Activated T-cell treated with anti-CD3 and anti-CD28 coated beads for 24 hours (primary cell): ENCODE data around the gene CHST9.
"Not testable (repeated sequence)": the region's sequence is repeated elsewhere in the genome, so short reads cannot be mapped to it uniquely, and the experiment has no call there.

Source experiments
- DNase-seq: peaks from one replicate; pipeline ENCODE4 v3.0.0-alpha.2; 2020; ENCODE audit warnings: low read depth

Gene CHST9

GRCh38 chr18:27004056-27004829 is 180.9 kb downstream of the CHST9 start:
- no peak for DNase-seq

DNA sequence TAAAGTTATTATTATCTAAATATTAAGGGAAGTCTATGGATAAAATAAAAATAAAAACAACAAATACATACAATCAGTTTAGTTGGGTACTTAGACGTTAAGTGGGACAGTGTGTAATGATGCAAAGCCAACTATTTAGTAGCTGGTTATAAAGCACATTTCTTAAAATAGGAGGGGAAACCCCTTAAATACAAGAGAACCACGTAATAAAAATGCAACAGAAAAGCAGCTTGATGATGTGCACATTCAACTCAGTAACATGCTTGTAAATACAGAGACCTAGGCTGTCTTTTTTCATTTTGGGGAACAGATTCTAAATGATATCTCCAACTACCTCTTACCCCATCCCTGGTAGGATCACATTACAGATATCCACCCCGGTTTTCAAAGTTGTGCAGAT is 185.3 kb downstream of the CHST9 start:
- no peak for DNase-seq

DNA sequence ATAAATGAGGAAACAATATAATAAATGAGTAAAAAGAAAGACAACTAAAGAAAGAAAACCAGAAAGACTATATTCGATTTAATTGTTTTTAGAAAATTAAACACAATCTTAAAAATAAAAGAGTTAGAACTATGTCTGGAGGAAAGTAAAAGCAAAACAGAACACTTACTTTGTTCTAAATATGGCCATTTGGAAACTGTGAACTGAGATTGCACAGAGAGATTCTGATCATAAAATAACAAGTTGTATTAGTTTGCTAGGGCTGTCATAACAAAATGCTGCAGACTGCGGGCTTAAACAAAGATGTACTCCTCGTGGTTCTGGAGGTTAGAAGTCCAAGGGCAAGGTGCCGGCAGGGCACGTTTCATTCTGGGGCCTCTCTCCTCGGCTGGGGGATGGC is 191.5 kb downstream of the CHST9 start:
- no peak for DNase-seq

- no peak for DNase-seq
These were observed 192.2 kb downstream of the CHST9 start for GRCh38 chr18:26992926-26993325.

GRCh38 chr18:26989842-26990241 is 195.3 kb downstream of the CHST9 start:
- no peak for DNase-seq

DNA sequence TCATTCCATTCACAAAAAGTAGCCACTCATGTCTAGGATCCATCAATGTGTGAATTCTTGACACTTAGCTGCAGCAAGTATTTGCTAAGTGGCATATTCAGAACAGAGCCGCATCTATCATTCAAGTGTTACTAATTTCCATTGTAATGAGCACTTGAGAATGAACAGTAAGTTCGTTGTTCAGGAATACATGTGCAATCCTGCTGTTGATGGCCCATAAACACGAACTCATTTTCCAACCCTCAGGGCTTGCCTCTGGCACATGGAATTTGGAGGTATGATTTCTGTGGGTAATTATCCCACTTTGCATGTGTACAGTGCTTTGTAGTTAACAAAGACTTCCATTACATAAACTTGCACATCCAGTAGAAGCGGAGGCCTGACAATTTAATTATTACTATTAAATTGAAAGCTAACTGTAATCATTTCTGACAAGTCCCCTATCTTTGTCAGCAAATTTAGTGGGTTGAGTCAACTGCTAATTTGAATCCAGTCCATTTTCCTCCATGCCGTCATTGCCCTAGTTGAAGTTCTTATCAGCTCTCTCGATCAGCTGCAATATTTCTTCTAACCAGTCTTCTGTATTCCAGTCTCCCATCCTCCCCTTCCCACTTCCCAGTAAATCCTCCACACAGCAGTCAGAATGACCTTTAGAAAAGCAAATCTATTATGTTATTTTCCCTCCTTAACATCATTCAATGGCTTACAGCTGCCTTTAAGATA is 203.6 kb downstream of the CHST9 start:
- DNase-seq, result no peak

DNA sequence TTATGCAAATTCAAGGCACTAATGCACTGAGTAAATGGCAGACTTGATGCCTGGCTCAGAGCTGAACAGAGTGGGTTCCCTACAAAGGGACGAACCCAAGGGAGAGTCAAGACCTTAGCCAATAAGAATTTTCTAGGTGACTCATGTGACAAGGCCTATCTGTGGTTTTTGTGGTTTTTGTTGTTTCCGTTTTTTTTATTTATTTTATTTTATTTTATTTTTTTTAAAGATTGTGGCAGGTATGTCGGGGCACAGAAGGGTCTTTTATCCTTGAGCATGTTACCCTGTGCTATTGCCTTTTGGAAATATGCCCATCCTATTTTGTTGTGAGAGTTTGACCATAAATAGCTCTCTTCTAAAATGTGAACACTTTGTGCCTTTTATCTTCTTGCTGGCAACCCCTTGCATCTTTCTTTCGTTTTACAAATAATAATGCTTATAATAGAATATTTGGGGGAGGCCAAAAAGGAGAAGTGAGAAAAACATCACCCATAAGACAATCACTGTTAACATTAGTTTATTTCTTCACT is 206.2 kb downstream of the CHST9 start:
- DNase-seq, result no peak

GRCh38 chr18:26977781-26978180 is 207.3 kb downstream of the CHST9 start:
- DNase-seq, result no peak

GRCh38 chr18:26976206-26976605 is 208.9 kb downstream of the CHST9 start:
- DNase-seq, result no peak

GRCh38 chr18:26972549-26972948 is 212.6 kb downstream of the CHST9 start:
- DNase-seq, result not testable (repeated sequence)

DNA sequence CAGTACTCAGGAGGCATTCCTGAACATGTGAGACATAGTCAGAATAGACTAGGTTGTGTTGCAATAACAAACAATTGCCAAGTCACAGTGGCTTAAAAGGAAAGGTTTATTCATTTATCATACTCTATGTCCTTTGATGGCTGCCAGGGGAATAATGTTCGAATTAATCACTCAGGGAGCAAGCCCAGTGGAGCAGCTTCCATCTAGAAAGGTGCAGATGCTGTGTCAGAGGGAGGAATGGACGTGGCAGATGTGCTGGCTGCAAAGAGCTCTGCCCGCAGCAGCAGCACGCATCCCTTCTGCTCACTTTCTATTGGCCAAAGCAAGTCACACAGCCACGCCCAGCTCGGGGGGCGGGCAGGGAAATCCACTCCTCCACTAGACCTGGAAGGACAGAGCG is 213.7 kb downstream of the CHST9 start:
- no peak for DNase-seq

- DNase-seq, result no peak
These were observed 214.5 kb downstream of the CHST9 start for GRCh38 chr18:26970637-26971036.

DNA sequence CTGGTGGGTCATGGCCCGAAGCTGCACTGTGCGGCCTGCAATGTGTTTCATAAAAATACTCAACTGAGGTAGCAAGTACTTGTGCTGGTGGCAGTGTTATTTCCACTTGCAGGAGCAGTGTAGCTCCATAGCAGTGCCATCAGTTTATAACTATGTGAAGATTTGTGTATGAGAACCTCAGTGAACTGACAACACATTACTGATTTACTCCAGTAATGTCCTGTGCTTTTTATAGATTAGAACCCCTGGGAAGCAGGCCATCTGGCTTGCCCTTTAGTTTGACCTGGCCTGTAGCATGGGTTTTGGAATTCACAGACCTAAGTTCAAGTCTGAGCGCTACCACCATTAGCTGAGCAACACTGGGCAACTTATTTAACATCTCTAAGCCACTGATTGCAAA is 219.9 kb downstream of the CHST9 start:
- DNase-seq, result no peak

- DNase-seq, result no peak
These were observed 221.8 kb downstream of the CHST9 start for GRCh38 chr18:26963292-26963691.

- DNase-seq, result no peak
These were observed 223.3 kb downstream of the CHST9 start for GRCh38 chr18:26961839-26962238.

DNA sequence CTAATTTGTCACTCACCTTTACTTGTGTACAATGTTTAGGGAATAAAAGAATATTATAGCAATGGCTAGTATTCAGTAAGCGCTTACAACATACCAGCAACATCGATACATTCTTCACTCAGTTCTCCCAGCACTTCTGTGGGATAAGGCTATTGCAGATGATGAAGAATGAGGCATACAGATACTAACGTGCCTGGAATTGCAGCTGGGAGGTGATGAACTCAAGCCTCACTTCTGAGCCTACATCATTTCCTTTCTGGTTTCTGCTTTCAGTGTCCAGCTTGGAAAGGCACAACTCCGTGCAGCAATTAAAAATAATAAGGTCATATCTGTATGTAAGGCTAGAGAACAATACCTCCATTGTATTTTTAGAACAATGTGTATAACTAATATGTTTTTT is 224.2 kb downstream of the CHST9 start:
- no peak for DNase-seq

GRCh38 chr18:26956863-26957262 is 228.2 kb downstream of the CHST9 start:
- no peak for DNase-seq

- no peak for DNase-seq
These were observed 236.4 kb downstream of the CHST9 start for GRCh38 chr18:26948703-26949102.

DNA sequence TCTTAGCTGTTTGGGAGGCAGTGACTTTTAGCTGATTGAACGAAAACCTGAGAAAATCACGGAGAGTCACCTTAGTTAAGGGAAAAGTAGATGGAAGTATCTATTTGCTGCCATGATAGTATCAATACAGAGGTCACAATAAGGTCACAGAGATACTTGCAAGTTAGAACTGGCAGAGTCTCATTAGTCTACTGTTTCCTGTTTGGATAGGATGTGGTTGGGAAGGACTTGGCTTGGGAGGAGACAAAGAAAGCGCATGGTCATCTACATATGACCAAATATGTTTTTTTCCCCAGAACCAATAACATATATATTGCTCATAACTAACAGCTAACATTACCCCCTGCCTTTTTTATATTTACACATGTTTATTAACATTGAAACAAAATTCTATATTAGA is 241.2 kb downstream of the CHST9 start:
- no peak for DNase-seq

DNA sequence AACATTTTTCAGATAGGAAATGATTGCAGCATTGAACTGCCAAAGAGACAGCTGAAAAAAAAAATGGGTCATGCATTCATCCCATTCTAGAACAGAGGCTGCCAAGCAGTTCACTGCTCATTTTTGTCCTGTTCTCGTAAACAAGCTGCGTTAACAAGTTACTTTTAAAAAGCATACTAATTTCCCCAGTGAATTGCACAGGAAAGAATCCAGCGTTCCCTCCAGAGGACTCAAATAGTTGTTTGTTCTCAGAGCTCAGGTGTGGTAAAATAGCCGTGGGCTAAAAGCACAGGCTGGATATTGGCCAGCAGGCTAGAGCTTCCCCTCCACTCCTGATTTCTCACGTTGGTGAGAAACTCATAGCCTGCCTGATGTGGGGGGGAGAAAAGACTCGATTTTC is 243.5 kb downstream of the CHST9 start:
- no peak for DNase-seq

- DNase-seq, result no peak
These were observed 244.2 kb downstream of the CHST9 start for GRCh38 chr18:26940744-26941398.

GRCh38 chr18:26931659-26932058 is 253.4 kb downstream of the CHST9 start:
- DNase-seq, result no peak

DNA sequence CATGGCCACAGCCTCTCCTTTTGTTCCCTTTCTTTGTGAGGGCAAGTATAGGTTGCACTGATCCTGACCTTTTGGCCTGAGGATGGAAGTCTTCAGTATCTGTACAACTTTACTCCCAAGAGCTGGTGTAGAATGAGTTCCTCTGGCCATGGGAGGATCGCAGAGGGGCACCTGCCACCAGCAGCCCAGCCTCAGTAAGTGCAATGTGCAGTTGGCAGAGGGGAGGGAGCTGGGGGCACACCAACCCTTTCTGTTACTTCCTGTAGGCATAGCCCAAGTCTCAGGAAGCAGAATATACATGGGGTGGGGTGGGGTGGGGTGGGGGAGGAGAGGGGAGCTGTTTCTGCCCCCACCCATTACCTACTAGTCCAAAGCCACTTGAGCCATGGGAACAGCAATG is 254.5 kb downstream of the CHST9 start:
- no peak for DNase-seq
